ENCODE measurements around the gene BLM.

Gene BLM

GRCh38 chr15:90707489-90707888 lies 9.7 kb upstream of the BLM start:
- H3K27ac ChIP-seq = no peak overlapping the region
- TF ChIP-seq, protein P1, sequence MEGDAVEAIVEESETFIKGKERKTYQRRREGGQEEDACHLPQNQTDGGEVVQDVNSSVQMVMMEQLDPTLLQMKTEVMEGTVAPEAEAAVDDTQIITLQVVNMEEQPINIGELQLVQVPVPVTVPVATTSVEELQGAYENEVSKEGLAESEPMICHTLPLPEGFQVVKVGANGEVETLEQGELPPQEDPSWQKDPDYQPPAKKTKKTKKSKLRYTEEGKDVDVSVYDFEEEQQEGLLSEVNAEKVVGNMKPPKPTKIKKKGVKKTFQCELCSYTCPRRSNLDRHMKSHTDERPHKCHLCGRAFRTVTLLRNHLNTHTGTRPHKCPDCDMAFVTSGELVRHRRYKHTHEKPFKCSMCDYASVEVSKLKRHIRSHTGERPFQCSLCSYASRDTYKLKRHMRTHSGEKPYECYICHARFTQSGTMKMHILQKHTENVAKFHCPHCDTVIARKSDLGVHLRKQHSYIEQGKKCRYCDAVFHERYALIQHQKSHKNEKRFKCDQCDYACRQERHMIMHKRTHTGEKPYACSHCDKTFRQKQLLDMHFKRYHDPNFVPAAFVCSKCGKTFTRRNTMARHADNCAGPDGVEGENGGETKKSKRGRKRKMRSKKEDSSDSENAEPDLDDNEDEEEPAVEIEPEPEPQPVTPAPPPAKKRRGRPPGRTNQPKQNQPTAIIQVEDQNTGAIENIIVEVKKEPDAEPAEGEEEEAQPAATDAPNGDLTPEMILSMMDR (conservative IDR thresholded peaks at IDR 0.05) = no peak

DNA sequence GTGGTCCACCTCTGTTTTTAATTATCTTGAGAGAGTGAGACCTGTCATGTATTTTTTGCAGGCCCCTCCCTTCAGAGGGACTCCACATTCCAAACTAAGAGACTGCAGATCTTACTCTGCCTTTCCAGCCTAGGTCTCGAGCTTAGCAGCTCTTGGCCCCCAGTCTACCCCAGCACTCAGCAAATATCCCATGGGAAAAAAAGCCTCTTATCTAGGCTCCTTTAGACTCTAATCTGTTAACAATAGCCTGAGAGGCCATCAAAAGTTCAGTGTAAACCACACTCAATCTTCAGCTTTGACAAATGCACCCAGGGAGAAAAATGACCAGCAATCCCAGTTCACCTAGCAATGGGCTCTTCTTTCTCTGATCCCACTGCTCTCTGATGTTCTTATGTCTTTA lies 8.6 kb upstream of the BLM start:
- H3K27ac ChIP-seq = no peak overlapping the region
- TF ChIP-seq, protein P1 (conservative IDR thresholded peaks at IDR 0.05) = no peak

DNA sequence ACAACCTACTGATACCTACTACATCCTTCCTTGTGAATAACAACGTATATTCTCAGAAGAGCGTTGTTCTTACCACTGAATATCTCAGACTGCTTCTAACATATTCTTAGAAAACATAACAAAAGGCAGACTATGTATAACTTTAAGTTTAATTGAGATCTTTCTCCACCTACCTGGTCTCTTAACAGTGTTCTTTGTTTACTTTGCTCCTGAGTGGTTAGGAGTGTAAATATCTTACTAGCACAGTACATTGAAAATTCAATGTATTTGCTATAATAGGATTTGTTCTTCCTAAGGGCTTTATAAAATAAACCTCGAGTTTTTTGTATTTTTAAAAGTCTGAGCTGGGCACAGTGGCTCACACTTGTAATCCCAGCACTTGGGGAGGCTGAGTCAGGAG lies 7.9 kb upstream of the BLM start:
- TF ChIP-seq, protein P1 (conservative IDR thresholded peaks at IDR 0.05) = no peak

GRCh38 chr15:90710436-90711027 lies 6.6 kb upstream of the BLM start:
- TF ChIP-seq, protein P1 (conservative IDR thresholded peaks at IDR 0.05) = no peak
- H3K27ac ChIP-seq = no peak overlapping the region

More for the DNA sequence above, 7.9 kb upstream of the BLM start:
- H3K27ac ChIP-seq = no peak overlapping the region

DNA sequence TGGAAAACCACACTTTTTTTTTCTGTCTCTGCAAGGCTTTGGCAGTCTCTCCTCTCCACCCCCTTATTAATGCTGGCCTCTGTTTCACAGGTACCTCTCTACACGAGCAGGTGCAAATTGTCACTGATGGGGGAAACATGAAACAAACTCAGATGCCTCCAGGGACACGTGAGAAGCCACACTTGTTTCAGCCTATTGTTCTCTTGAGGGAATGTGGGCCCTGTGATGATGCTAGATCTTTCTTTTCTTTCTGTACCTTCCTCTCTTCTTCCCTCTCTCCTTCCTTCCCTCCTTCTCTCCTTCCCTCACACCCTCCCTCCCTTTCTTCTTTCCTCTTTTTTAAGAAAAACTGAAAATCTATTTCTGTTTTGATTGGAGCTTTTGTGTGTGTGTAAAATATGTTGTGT lies 5.7 kb upstream of the BLM start:
- H3K27ac ChIP-seq = no peak overlapping the region
- TF ChIP-seq, protein P1 (conservative IDR thresholded peaks at IDR 0.05) = no peak

DNA sequence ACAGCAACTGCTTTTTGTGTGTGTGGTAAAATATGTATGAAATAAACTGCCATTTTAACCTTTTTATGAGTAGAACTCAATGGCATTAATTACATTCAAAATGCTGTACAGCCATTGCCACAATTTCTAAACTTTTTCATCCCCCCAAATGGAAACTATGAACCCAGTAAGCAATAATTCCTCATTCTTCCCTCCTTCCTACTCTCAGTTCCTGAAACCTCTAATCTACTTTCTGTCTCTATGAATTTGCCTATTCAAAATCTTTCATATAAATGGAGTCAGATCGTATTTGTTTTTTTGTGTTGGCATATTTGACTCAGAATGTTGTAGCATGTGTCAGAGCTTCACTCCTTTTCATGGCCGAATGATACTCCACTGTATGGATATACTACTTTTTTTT lies 5.3 kb upstream of the BLM start:
- TF ChIP-seq, protein P1 (conservative IDR thresholded peaks at IDR 0.05) = no peak
- no peak overlapping the region for H3K27ac ChIP-seq

DNA sequence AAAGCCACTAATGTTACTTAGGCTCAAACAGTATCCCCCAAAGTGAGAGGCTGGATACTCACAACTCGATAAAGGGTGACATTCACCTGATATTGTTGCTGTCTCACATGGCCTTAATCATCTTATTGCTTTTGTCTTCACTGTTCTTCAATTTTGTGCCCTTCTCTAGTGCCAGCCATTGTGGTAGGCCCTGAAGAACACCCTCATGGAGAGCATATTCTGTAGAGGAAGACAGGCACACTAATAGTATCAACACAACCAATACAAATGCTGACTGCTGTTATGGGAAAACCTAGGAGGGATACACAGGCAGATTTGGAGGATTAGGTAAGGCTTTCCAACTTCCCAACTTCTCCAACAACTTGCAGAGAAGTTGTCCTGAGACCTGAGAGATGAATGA lies 4.1 kb upstream of the BLM start:
- no peak overlapping the region for H3K27ac ChIP-seq
- TF ChIP-seq, protein P1 (conservative IDR thresholded peaks at IDR 0.05) = no peak

Measured in VCaP (cell line).